Fibroblast of the aortic adventitia (primary cell): Measurements from ENCODE around the gene MRPL9. TPM values are rescaled to one million over a fixed set of nuclear protein-coding genes. Genes with fewer than 3 reads are reported as not detected.

ENCODE experiments used
- DNase-seq: peaks from one replicate; pipeline ENCODE4 v3.0.0-alpha.2; 2010; ENCODE audit warnings: low read depth
- H3K4me3 ChIP-seq: 2 replicates; pipeline ENCODE4 v1.5.1; 2011; ENCODE audit warnings: low read depth, mild to moderate bottlenecking, control low read depth, low read length, moderate library complexity
- total RNA-seq: library from RNA; depleted of rRNA; stranded (reverse); fragments of >200 nt; gene quantifications from 2 replicates; pipeline ENCODE4 v1.2.3, GENCODE V29; 2012; ENCODE audit warnings: low replicate concordance
- TF ChIP-seq, protein P1 (sequence below): IDR thresholded peaks from 2 replicates; pipeline ENCODE4 v1.5.1; 2011; ENCODE audit warnings: mild to moderate bottlenecking, low read length, control low read depth, inconsistent platforms; ENCODE audit not compliant: insufficient read depth

Gene MRPL9
- total RNA-seq, 1 donor: 57.6 TPM

DNA sequence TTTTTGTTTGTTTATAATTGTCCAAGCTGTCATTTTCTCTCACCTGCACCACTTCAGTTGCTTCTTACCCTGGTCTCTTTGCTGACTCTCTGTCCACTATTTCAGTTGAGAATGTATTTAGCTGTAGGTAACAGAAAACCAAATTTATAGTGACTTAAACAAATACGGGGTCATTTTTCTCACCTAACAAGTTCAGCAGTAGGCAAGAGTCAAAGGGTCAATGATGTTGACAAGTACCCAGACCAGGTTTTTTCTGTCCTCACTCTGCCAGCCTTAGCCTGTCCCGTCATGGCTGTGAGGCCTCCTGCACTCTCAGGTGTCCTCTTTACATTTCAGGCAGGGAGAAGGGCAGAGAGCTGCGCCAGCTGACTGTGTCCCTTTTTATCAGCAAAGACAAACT, 30.2 kb downstream of the MRPL9 start:
- TF ChIP-seq, protein P1, sequence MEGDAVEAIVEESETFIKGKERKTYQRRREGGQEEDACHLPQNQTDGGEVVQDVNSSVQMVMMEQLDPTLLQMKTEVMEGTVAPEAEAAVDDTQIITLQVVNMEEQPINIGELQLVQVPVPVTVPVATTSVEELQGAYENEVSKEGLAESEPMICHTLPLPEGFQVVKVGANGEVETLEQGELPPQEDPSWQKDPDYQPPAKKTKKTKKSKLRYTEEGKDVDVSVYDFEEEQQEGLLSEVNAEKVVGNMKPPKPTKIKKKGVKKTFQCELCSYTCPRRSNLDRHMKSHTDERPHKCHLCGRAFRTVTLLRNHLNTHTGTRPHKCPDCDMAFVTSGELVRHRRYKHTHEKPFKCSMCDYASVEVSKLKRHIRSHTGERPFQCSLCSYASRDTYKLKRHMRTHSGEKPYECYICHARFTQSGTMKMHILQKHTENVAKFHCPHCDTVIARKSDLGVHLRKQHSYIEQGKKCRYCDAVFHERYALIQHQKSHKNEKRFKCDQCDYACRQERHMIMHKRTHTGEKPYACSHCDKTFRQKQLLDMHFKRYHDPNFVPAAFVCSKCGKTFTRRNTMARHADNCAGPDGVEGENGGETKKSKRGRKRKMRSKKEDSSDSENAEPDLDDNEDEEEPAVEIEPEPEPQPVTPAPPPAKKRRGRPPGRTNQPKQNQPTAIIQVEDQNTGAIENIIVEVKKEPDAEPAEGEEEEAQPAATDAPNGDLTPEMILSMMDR: no peak
- no peak for DNase-seq
- H3K4me3 ChIP-seq: no peak overlapping the region

DNA sequence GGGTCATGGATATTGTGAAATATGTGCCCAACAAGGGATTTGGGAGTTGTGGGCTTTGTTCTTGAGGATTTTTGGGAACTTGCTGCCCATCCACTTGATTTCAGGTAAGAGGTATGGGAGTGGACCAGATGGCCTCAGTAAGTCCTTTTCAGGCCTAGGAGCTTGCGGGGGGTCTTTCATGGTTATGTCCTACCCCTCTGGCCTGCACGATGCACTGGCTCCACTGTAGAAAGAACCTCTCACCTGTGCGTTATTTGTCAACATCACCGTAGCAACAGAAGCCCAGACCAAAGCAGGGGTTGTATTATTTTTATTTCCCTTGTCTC, 33.4 kb downstream of the MRPL9 start:
- TF ChIP-seq, protein P1: no peak

DNA sequence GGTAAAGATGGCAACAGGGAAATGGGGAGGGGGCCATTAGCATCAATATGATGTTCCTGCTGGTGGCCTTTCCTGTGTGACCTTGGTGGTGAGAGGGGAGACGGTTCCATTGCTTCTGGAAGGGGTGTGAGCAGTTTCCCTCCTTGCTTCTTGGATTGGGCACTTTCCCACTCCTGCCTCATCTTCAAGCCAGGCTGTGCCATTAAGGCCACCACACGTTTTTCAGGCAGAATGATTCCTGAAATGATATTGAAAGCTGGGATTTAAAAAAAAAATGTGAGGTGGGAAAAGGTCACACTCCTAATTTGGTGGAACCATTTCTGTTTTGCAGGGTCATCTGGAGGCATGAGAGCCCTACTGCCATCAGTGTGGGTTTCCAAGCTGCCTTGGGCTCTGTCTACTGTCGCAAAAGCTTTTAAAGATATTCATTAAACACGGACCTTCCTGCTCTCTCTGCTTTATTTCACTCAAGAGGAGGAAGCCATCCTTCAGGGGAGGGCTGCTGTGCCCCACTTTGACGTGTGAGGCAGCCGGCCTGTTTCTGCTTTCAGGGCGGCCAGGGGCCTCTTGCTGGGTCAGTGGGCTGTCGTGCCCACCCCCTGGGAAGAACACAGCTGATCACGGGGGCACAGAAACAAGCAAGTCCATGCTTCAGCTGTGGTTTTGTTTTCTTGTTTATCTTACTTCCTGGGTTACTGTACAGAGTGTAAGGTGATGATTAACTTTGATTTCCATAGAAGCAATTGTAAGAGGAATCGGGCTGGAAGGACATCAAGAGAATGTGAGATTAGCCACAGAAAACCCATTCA, 33.9 kb downstream of the MRPL9 start:
- TF ChIP-seq, protein P1: no peak
- DNase-seq: no peak

More for the DNA sequence above, 33.4 kb downstream of the MRPL9 start:
- no peak overlapping the region for H3K4me3 ChIP-seq
- DNase-seq: no peak

DNA sequence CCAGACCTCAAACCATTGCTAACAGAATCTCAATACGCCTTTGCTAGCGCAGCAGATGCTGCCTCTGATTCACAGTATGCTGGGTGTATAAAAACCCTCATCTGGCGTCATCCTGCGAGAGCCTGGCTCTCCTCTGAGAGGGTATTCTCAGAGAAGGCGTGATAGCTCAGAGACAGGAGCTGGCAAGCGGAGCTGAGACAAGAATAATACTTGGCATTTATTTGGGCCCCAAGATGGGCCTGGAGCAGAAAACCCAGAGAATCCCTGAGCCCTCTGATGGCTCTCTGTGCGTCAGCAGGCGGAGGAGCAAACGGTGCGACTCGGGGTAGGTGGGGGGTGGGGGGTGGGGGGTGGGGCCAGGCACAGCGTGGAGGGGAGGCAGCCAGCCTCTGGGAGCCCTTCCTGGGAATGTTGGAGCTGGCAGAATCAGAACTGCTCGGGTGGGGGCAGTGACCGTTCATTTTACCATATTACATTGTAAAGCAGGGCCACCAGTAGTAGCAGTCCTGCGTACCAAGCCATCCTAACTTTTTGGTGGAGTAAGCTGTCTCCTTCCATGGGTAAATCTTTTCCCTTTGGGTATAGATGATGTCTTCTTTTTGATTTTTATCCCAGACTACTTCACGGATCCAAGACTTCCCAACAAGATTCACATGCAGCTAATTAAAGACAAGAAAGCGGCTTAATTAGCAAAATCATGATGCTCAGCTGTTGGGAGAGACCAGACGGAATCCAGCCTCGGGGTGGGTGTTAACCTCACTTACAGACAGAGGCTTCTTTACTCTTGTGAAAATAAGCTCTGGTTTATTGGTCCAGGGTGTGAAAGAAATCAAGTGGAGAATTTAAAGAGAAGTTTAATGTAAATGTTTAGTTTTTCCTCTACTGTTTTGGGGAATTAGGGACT, 34.9 kb downstream of the MRPL9 start:
- TF ChIP-seq, protein P1: no peak
- H3K4me3 ChIP-seq: peak overlapping the region; percentile 31
- DNase-seq: peak; percentile 74

More for the DNA sequence above, 33.9 kb downstream of the MRPL9 start:
- no peak overlapping the region for H3K4me3 ChIP-seq

DNA sequence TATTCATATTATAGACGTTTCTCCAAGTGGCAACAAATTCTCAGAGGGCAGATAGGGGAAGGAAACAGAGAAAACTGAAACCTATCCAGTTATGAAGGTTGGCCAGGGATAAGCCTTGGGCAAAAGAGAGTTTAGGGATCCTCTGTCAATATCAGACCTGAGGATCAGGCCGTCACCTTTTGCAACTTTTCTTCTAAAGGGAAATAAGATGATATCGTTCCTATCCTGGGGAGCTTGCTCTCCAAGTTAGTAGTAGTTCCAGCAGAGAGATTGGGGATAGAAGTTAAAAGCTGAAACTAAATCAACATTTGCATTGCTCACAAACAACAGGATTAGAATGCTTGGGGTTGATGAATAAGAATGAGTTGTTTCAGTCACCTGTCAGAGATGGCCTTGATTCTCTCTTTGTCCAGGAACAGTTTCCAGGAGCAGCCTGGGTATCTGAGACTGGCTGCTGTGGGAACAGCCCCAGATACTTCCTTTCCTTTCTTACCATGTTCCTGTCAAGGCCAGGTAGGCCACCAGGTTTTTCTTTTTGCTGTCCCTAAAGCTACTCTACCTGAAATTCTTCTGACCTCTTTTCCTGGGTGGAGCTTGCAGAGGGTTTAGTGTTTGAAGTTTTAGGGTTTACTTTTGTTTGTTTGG, 39.4 kb downstream of the MRPL9 start:
- TF ChIP-seq, protein P1: no peak
- H3K4me3 ChIP-seq: no peak overlapping the region
- no peak for DNase-seq

DNA sequence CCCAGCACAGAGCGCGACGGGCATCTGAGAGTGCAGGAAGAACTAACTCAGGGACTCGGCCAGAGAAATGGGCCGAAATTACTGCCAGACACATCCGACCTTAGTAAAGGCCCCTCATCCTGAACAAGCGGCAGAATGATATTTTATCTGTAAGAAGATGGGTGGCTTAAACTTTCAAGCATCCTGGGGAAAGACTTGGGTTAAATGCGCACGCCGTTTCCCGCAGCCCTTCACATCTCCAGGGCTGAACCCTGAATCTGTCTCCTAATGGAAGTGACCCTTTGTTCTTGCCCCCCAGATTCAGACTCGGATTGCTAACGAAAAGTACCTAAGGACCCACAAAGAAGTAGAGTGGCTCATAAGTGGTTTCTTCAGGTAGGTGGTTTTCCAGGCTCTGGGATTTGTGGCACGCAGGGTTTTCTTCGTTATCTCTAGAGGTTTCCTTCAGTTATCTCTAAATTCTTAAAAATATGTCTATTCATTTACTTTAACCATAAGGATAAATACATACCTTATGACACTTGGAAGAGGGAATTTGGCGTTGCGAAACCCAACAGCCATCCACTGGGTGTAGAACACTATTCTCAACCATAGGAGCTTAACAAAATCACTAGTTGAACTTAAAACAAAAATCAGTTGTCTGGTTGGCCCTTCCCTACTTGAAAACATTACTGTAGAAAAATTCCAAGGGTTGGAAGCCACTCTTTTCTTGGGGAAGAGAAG, 41.3 kb downstream of the MRPL9 start:
- H3K4me3 ChIP-seq: peak overlapping the region; percentile 58
- DNase-seq: peak; percentile 14
- TF ChIP-seq, protein P1: no peak
